ENCODE measurements around the gene PRPS1L1. TPM values are rescaled to one million over a fixed set of nuclear protein-coding genes. Genes with fewer than 3 reads are reported as not detected.

PRPS1L1 gene
- not detected for total RNA-seq

DNA sequence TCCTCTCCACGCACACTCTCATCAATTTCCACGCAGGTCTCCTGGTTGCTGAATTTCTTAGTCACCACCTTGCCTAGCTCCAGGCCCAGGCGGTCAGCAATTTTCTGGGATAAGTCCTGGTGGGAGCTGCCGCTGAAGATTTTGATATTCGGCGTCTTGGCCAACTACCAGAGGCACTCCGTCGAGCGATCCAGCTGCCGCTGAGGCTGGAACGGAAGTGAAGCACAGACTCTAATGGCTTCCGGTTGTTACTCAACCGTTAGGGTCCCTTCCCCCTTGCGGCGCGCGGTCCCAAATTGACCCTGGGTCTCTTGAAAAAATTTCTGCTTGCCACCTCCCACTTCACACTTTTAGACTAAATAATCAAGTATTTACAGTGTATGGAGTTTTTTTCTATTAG is at the start of gene PRPS1L1:
Gene PRPS1L1 (minus strand): TSS at position 219 of the 400 bp plus-strand sequence.
- no peak for DNase-seq (ENCODE audit: low spot score)

DNA sequence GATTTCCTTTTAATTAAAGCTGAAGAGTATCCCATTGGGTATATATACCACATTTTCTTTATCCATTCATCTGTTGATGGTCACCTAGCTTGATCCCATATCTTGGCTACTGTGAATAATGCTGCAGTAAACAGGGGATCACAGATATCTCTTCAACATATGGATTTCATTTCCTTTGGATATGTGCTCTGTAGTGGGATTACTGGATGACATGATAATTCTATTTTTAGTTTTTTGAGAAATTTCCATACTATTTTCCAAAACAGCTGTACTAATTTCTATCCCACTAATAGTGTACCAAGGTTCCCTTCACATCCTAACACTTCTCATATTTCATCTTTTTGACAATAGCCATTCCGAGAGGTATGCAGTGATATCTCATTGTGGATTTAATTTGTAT is 48.8 kb upstream of the PRPS1L1 start:
- DNase-seq (ENCODE audit: low spot score): no peak

DNA sequence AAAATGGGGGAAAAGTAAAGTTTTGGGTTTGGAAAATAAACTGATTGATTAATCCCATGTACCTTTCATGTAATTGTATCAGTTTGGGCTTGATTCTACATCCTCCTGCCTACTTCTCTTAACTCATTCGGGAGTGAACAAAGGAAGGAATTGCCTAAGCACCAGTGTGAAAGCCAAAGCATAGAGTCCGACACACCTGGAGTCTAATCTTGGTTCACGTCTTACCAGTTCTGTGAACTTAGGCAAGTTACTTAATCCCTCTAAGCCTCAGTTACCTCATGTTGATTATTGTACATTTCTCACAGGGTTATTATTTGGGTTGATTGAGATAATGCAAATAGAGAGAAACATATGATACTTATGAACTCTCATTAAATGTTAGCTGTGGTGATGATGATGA is 41.1 kb upstream of the PRPS1L1 start:
- no peak for DNase-seq (ENCODE audit: low spot score)

DNA sequence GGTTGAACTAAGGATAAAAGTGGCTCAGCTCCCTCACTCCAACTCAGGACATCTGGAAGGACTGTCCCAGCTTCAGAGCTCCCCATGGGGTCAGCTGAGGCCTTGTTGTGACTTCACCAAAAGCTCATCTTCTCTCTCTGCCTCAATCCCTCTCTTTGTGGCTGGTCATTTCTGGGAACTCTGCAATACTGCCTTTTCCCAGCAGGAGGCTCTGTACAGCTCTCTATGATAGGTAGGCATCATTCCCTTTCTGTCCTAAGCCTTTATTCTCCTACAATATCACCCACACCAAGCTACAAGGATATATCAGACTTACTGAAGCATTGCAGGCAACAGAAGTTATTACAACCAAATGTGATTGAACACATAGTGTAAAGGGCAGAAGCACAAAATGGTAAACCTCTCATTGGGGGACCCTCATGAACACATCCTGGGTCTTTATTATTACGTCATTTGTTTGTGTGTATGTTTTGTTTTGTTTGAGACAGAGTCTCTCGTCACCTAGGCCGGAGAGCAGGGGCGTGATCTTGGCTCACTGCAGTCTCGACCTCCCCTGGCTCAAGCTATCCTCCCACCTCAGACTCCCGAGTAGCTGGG is 36.7 kb upstream of the PRPS1L1 start:
- no peak for DNase-seq (ENCODE audit: low spot score)

DNA sequence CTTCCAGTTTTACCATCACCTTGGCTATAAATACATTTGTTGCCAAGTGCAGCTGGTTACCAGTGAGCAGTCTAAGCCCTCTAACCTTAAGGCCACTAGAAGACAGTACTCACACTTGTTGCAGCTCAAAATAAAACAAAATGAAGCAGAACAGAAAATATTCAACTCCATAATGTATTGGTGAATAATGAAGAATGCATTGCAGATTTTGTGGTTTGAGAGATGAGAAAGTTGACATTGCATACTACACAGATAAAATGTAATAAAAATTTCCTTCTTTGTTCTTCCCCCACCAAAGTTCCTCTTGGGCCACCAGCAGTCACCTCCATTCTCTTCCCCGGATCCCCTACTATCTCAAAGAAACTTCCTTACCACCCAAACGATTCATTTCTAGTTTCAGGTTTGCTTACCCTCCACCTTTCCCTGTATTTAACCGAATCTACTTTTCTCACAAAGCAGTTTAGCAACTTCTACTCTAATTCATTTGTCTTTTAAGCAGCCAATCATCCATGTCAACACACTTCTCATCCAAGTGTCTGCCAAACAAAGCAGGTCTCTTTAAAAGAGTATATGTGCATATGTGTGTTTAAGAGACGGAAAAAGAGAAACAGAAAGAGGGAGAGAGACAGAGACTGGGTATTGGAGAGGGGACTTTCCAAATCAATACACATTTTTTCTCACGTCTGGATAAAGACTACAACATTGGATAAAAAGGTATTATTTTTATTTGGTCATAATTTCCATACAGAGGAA is 35.7 kb upstream of the PRPS1L1 start:
- DNase-seq (ENCODE audit: low spot score): no peak

DNA sequence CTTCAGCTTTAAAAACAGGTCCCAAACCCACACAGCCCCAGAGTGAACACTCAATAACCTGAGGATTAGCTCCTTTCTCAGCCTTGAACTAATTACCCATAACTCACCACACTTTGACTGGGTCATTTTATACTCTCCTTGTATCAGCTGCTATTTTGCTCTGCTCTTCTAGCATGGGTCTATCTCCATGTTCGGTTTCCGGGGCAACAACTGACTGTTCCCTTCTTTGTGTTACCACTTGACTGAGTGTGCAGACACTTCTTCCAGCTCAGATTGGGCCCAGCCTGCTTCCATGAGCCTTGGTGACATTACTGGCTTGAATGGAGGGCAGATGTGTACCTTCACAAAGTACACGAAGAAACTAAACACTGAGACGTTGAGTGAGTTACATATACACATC is 31.5 kb upstream of the PRPS1L1 start:
- no peak for DNase-seq (ENCODE audit: low spot score)

DNA sequence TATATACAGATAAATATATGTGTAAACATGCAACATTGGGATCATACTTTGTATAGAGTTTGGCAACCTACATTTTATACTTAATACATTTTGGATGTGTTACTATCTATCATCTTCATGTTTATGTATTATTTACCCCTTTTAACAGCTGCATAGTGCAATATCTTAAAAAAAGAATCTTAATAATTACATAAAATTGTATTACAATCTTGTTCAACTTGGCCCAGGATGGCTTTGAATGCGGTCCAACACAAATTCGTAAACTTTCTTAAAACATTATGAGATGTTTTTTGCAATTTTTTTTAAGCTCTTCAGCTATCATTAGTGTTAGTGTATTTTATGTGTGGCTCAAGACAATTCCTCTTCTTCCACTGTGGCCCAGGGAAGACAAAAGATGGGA is 26.3 kb upstream of the PRPS1L1 start:
- no peak for DNase-seq (ENCODE audit: low spot score)

DNA sequence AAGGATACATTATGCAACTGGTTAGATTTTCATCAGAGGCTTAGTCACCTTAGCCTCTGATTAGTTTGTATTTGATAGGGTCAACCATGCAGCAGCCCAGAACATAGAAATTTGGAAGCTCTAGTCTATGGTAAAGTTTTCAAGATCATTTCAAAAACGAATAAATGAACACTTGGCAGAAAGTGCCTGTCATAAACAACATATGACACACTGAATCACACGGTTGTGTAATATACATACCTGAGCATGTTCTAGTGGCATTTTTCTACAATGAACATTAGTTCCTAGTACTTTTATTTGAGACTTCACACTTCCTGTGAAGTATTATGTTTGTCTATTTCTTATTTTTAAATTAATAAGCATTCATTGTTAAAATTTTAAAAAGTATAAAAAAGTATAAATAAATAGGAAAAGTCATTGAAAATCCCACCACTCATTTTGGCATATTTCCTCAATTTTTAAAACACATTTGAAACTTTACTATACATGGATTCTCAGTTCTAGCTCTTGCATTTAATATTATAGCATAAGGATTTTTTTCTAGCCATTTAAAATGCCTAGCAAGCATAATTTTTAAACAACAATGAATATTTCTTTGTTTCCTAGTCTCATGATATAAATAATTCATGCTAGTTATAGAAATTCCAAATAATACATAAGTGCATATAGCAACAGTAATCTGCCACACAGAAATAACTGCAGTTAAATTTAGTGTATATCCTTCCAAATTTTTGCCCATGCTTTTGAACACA is 25.7 kb upstream of the PRPS1L1 start:
- no peak for DNase-seq (ENCODE audit: low spot score)

DNA sequence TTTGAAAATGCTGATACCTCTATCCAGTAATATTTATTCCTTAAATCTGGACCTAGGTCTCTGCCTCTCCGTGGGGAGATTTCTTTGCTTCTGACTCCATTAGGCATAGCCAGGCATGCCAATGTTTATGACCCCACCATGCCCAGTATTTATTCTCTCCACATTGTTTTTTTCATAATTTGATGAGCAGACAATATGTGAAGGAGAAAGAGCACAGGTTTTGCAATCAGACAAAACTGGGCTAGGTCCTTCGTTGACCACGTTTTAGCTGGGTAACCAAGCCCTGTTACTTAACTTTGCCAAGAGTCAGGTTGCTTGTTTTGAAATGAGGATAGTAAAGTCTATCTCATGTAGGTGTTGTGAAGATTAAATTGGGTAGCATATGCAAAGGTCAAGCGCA is 21.6 kb upstream of the PRPS1L1 start:
- no peak for DNase-seq (ENCODE audit: low spot score)

DNA sequence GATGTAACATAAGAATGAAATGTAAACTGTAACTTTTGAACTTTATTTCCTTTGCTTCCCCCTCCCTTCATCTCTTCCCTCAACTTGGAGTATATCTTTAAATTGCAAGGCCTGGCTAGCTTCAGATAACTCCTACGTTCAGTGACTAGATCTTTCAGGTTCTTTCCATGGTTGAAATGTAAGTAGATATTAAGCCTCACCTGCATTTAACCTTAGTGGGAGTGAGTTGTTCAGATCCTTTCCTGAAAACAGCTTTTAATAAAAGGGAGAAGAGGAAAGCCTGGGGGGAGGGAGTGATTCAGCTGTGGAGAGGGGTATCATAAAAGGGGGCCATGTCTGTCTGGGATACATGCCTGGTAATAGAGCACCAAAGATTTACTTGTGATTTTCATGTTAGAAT is 19.0 kb upstream of the PRPS1L1 start:
- DNase-seq (ENCODE audit: low spot score): no peak

DNA sequence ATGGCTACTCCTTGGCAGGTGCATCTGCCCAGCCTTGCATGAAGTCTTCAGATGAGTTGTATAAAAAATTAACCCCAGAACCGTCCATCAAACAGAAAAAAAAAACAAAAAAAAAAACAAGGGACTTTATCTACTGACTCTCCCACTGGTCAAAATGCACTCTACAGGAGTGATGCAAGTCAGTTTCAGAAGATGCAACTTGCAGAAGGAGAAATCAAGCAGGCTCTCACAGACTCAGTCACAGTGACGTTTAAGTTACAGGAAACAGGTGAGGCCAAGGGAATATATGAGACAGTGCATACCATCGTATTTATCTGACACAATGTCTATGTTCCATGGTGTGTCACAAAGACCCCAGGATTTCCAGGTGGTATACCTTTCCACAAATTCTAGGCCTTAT is 17.5 kb upstream of the PRPS1L1 start:
- no peak for DNase-seq (ENCODE audit: low spot score)

DNA sequence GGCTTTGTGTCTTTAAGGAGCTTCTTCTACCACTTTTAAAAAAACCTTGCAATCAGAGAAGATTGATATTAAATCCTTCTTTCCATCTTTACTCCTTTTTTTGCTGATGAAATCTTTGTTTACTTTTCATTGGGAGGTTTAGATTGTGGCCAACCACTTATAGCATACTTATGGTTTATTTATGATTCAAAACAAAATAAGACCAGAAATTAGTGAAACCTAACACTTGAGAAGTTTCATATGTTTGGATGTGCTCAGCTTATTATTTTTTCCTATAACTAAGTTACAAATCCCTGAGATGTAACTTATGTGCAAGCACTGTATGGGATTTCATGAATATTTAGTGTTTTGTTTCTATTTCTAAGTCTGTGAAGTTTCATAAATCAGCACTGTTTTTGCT is 13.5 kb upstream of the PRPS1L1 start:
- DNase-seq (ENCODE audit: low spot score): no peak

DNA sequence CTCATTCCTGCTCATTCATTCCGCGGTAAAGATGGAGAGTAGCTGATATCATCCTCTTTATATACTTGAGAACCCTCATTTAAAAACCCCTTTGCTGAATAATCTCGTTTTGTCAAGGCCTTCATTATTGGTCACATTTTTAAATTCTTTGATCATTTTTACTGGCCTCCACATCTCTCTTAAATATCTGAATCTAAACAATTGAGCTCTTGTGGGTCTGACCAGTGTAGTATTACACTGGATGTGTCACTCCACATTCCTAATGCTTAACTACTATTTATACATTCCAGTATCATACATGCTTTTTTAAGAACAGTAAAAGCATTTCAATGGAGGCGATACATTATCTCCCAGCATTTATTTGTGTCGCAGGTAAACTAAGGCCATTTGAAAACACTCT is 12.6 kb upstream of the PRPS1L1 start:
- DNase-seq (ENCODE audit: low spot score): no peak

DNA sequence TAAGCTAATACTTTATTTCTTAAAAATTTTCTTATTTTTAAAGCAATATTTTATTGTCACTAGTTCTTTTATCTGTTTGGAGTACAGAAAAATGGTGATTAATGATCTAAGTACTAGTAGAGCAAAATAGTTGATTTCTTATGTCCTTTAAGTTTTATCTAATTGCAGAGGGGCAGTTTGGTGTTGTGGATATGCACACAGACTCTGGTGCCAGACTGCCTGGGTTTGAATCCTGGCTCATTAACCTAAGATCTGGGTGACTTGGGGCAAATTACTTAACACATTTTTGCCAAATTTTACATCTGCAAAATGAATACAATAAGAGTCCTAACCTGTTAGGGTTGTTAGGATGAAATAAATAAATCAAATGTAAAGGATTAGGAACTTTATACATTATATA is 10.7 kb upstream of the PRPS1L1 start:
- DNase-seq (ENCODE audit: low spot score): no peak

DNA sequence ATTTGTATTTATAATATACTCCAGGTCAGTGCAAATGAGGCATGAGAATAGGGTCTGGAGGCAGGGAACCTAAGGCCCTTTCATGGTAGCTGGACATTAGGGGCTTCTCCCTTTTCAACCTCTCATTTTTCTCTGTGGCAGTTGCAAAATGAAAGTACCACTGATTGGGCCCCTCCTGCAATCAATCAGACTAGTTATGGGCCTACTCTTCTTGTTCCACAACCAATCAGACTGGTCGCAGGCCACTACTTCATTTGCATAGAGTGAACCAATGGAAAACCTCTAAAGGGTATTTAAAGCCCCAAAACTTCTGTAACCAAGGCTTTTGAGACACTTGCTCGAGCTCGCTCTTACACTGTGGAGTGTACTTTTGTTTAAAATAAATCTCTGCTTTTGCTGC is 10.0 kb upstream of the PRPS1L1 start:
- DNase-seq (ENCODE audit: low spot score): no peak

DNA sequence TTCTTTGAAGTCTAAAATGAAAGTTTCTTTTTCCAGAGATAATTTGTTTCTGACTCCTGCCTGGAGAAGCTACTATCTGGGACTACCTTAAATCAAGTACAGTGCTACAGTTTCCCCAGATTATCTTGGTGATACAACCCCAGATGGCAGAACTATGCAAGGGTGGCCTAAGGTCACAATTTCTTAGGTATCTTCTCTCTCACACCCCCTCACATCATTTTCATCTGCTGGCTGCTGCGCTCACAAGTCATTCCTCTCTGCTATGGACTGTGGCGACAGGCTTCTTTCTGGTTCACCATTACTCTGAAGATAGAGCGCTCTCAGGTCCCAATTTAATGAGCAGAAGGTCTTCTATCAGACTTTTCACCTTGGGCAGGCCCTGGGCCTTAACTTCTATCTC is 9.1 kb upstream of the PRPS1L1 start:
- DNase-seq (ENCODE audit: low spot score): no peak

DNA sequence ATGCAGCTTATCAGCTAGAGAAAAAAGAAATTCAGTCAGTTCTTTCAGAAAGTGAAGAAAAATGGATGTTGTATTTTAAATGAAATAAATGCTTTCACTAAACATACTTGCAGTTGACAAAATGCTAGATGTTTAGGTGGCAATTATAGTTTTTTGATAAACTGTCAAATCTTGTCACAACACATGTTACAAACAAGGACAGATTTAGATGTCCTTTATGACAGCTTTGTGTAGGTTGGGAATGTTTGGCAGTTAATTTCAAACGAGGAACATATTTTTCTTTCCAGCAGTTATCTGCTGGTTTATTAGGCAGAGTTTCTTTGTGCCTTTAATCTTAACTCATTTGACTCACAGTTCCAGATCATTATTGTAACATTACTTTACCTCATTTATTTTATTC is 3.1 kb upstream of the PRPS1L1 start:
- no peak for DNase-seq (ENCODE audit: low spot score)

DNA sequence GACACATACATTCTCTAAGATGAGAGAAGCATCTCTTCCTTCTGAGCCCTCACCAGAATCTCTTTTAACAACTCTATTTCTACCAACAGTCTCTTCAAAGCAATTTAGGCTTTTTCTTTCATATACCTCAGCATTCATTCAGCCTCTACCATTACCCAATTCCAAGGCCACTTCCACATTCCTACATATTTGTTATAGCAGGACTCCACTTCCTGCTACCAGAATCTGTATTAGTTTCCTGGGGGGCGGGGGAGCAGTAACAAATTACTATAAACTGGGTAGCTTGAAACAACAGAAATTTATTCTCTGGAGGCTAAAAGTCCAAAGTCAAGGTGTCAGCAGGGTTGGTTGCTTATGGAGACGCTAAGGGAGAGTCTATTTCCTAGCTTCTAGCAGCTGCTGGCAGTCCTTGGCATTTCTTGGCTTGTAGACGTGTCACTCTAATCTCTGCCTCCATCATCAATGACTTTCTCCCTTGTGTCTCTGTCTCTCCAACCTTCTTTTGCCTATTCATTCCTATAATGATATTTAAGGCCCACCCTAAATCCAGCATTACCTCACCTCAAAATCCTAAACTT is 7.4 kb downstream of the PRPS1L1 start:
- no peak for DNase-seq (ENCODE audit: low spot score)

DNA sequence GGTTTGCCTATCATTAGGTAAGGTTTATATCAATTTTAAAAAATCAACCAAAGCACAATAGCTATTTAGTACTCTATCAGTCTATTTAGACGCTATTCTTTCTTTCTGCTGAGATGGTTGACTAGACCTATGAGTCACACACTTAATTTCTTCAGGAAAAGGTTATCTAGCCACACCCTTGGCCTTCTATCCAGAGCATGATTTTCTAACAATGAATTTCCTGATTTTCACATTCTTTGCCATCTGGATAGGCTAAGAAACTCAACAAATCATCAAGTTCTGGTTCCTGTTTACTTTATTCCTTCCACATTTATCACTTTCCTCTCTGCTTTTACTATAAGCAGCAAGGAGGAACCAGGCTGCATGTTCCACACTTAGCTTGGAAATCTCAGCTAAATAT is 8.1 kb downstream of the PRPS1L1 start:
- no peak for DNase-seq (ENCODE audit: low spot score)

DNA sequence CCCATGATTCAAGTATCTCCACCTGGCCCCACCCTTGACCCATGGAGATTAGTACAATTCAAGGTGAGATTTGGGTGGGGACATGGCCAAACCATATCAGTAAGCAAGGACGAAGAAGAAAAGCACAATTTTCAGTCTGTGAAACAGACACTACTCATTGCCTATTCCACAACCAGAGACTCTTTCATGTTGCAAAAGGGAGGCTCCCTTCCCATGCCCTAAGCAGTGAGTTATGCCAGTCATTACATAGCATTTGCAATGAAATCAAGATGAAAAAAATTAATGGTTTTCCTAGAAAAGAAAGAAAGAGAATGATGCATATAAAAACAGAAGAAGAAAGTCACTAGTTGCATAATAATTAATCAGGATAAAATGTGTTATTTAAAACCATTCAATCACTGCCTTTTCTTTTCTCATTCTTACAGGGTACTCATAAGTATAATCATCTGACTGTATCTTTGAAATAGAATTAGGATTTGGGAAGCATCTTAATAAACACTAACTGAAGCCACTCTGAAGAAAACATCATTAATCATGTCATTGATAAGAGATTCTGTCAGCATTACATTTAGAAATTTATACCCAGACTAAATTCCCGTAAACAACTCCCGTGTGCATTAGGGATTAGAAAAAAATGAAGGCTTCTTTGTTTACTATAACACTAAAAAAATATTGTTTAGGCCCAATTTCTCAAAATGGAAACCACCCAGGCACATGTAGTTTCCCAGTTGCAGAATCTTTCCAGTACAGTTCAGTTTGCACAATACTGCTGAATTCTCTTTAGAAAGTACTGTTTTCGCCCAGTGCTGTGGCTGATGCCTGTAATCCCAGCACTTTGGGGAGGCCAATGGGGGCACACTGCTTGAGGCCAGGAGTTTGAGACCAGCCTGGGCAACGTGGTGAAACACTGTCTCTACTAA is 9.1 kb downstream of the PRPS1L1 start:
- DNase-seq (ENCODE audit: low spot score): no peak

DNA sequence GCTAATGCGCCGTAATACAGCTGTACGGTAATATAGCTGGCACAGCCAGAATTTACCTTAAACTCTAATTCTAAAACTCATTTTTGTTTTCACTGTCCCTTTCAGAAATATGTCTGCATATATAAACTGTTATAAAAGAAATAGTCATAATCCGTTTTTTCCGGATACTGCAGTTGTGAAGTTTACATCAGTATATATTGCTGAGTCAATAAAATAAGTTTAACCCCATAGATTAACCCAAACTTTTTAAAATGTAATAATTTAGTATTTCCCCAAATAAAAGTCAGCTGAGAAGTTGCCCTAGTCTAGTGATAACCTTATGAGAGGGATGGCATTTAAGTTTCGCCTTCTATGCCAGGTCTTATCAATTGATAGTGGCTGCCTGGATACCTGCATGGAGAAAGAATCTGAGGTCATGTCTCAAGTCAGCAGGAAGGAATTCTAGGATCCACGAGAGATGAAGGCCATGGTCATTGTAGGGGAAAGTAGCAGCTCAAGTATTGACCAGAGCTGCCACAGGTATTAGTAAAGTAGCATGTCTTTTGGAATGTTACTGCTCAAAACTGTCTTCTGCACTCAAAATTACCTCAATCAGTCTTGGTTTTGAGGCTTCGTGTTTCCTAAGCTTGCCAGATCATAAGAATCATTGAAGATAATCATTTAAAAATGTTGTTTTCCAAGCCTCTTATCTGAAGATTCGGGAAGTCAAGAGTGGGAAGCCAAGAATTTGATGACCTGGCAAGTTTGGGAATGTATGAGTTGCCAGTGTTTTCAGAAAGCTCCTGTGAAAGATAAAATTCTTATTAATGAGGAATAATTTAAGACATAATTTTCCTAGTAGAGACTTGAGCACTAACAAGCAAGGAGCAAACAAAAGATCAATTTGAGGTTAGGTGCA is 10.8 kb downstream of the PRPS1L1 start:
- DNase-seq (ENCODE audit: low spot score): no peak

Data from mucosa of gallbladder (tissue), 1 donor.